GM21723 (cell line): ENCODE results near the gene USP54.
"Not testable (repeated sequence)": the region's sequence is repeated elsewhere in the genome, so short reads cannot be mapped to it uniquely, and the experiment has no call there.

Experiments used
- ATAC-seq: cut with Tn5 transposase; IDR thresholded peaks from one replicate; pipeline ENCODE4 v1.9.1; 2021; ENCODE audit warnings: mild to moderate bottlenecking, moderate library complexity; ENCODE audit not compliant: unreplicated experiment

USP54 gene

GRCh38 chr10:73589563-73590126 is 1.5 kb downstream of the USP54 start:
- no peak for ATAC-seq

- ATAC-seq, result no peak
These were observed 2.5 kb downstream of the USP54 start for GRCh38 chr10:73588656-73589055.

- no peak for ATAC-seq
These were observed 4.6 kb downstream of the USP54 start for GRCh38 chr10:73586583-73586984.

- no peak for ATAC-seq
These were observed 5.8 kb downstream of the USP54 start for GRCh38 chr10:73585327-73585726.

- no peak for ATAC-seq
These were observed 6.4 kb downstream of the USP54 start for GRCh38 chr10:73584737-73585136.

- no peak for ATAC-seq
These were observed 9.2 kb downstream of the USP54 start for GRCh38 chr10:73581918-73582317.

- not testable (repeated sequence) for ATAC-seq
These were observed 12.2 kb downstream of the USP54 start for GRCh38 chr10:73578927-73579326.

- no peak for ATAC-seq
These were observed 13.4 kb downstream of the USP54 start for GRCh38 chr10:73577788-73578187.

GRCh38 chr10:73576890-73577591 is 14.1 kb downstream of the USP54 start:
- no peak for ATAC-seq

GRCh38 chr10:73576178-73576889 is 14.8 kb downstream of the USP54 start:
- no peak for ATAC-seq

GRCh38 chr10:73567025-73567424 is 24.1 kb downstream of the USP54 start:
- ATAC-seq, result not testable (repeated sequence)

GRCh38 chr10:73561192-73561591 is 29.9 kb downstream of the USP54 start:
- ATAC-seq, result no peak

GRCh38 chr10:73559590-73559989 is 31.6 kb downstream of the USP54 start:
- ATAC-seq, result no peak

- ATAC-seq, result no peak
These were observed 34.3 kb downstream of the USP54 start for GRCh38 chr10:73556855-73557254.

- no peak for ATAC-seq
These were observed 36.4 kb downstream of the USP54 start for GRCh38 chr10:73554721-73555120.

GRCh38 chr10:73553761-73554160 is 37.4 kb downstream of the USP54 start:
- no peak for ATAC-seq

- no peak for ATAC-seq
These were observed 38.1 kb downstream of the USP54 start for GRCh38 chr10:73552819-73553715.

- ATAC-seq, result no peak
These were observed 39.6 kb downstream of the USP54 start for GRCh38 chr10:73551515-73551914.

GRCh38 chr10:73545357-73545756 is 45.8 kb downstream of the USP54 start:
- ATAC-seq, result no peak

GRCh38 chr10:73537709-73538108 is 53.4 kb downstream of the USP54 start:
- ATAC-seq, result no peak

- no peak for ATAC-seq
These were observed 53.9 kb downstream of the USP54 start for GRCh38 chr10:73537288-73537687.
